ENCODE measurements around the gene PMEPA1. TPM values are rescaled to one million over a fixed set of nuclear protein-coding genes. Genes with fewer than 3 reads are reported as not detected.

PMEPA1 gene
- total and polyA plus RNA-seq, 2 experiments from 2014 or later = 7.3 to 15.4 TPM

DNA sequence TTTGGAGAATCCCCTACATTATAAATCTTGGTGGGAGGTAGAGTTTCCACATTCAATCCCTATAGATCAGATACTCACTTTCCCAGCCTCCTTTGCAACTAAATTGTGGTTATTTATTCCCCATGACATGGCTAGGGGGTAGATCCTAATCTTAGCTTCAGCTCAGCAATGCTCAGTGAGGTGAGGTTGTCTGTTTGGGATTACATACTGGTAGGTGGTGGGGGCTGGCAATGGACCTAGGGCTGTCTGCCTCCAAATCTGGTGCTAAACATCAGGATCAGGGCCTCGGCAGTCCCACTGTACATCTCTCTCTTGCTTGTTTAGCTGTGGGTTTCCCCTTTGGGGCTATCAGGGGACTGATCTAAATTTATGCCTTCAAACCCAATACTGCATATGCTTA, 45.8 kb upstream of the PMEPA1 start (continued):
- TF ChIP-seq, protein P1, sequence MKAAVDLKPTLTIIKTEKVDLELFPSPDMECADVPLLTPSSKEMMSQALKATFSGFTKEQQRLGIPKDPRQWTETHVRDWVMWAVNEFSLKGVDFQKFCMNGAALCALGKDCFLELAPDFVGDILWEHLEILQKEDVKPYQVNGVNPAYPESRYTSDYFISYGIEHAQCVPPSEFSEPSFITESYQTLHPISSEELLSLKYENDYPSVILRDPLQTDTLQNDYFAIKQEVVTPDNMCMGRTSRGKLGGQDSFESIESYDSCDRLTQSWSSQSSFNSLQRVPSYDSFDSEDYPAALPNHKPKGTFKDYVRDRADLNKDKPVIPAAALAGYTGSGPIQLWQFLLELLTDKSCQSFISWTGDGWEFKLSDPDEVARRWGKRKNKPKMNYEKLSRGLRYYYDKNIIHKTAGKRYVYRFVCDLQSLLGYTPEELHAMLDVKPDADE (IDR thresholded peaks at IDR 0.05) = no peak
- TF ChIP-seq, protein P2, sequence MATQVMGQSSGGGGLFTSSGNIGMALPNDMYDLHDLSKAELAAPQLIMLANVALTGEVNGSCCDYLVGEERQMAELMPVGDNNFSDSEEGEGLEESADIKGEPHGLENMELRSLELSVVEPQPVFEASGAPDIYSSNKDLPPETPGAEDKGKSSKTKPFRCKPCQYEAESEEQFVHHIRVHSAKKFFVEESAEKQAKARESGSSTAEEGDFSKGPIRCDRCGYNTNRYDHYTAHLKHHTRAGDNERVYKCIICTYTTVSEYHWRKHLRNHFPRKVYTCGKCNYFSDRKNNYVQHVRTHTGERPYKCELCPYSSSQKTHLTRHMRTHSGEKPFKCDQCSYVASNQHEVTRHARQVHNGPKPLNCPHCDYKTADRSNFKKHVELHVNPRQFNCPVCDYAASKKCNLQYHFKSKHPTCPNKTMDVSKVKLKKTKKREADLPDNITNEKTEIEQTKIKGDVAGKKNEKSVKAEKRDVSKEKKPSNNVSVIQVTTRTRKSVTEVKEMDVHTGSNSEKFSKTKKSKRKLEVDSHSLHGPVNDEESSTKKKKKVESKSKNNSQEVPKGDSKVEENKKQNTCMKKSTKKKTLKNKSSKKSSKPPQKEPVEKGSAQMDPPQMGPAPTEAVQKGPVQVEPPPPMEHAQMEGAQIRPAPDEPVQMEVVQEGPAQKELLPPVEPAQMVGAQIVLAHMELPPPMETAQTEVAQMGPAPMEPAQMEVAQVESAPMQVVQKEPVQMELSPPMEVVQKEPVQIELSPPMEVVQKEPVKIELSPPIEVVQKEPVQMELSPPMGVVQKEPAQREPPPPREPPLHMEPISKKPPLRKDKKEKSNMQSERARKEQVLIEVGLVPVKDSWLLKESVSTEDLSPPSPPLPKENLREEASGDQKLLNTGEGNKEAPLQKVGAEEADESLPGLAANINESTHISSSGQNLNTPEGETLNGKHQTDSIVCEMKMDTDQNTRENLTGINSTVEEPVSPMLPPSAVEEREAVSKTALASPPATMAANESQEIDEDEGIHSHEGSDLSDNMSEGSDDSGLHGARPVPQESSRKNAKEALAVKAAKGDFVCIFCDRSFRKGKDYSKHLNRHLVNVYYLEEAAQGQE (IDR thresholded peaks at IDR 0.05; ENCODE audit: unreplicated experiment) = no peak
- no peak for TF ChIP-seq JUNB (IDR thresholded peaks at IDR 0.05; ENCODE audit: unreplicated experiment)
- TF ChIP-seq ZNF331 (CRISPR knock-in tag; IDR thresholded peaks at IDR 0.05; ENCODE audit: low read depth) = no peak
- TF ChIP-seq STAT1 (IDR thresholded peaks at IDR 0.05; ENCODE audit: unreplicated experiment) = no peak

DNA sequence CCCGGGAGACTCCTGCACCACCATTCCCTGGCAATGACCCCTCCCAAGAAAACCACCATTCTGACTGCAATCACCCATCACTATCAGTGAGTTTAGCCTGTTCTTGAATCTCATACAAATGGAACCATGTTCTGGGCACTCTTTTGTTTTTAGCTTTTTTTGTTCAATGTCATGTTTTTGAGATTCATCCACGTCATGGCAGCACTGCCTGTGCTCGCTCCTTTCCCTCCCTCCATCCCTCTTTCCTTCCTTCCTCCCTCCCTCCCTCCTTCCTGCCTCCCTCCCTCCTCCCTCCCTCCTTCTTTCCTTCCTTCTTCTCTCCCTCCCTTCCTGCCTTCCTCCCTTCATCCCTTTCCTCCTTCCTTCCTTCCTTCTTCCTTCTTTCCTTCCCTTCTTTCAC, 44.4 kb upstream of the PMEPA1 start:
- Histone ChIP-seq H3K4me2 (no peak overlapping the region), H3K9me2 (ENCODE audit: insufficient read depth) (no peaks in the 10 kb centered on the region), H3K36me3 (ENCODE audit: insufficient read depth) (no peaks in the 10 kb centered on the region), H3F3A (replicated peaks; ENCODE audit: low read depth) (no peaks in the 10 kb centered on the region), H4K20me1 (replicated peaks; ENCODE audit: insufficient read depth) (no peaks in the 10 kb centered on the region), H3K4me1 (ENCODE audit: insufficient read depth) (peaks cover 3% of the 10 kb centered on the region; the same call in 1 of the 2 replicates), H2AFZ (no peak overlapping the region), H3K27ac (ENCODE audit: low read depth) (no peak overlapping the region), H3K79me2 (replicated peaks; ENCODE audit: insufficient read depth) (no peaks in the 10 kb centered on the region), H3K27me3 (ENCODE audit: insufficient read depth) (no peaks in the 10 kb centered on the region), H3K4me3 (no peak overlapping the region)
- no peak for TF ChIP-seq EZH2phosphoT487 (IDR thresholded peaks at IDR 0.05; ENCODE audit: unreplicated experiment)
- DNase-seq (ENCODE audit: low spot score) (no peak), ATAC-seq (no peak)
- Mint-ChIP-seq H3K27ac (no peak overlapping the region), H3K4me3 (no peak overlapping the region), H3K36me3 (ENCODE audit: low read depth) (no peaks in the 10 kb centered on the region), H3K9me3 (no peaks in the 10 kb centered on the region), H3K4me1 (peaks cover 7% of the 10 kb centered on the region), H3K27me3 (ENCODE audit: insufficient read depth, low read depth, poor library complexity) (peaks cover 6% of the 10 kb centered on the region)

DNA sequence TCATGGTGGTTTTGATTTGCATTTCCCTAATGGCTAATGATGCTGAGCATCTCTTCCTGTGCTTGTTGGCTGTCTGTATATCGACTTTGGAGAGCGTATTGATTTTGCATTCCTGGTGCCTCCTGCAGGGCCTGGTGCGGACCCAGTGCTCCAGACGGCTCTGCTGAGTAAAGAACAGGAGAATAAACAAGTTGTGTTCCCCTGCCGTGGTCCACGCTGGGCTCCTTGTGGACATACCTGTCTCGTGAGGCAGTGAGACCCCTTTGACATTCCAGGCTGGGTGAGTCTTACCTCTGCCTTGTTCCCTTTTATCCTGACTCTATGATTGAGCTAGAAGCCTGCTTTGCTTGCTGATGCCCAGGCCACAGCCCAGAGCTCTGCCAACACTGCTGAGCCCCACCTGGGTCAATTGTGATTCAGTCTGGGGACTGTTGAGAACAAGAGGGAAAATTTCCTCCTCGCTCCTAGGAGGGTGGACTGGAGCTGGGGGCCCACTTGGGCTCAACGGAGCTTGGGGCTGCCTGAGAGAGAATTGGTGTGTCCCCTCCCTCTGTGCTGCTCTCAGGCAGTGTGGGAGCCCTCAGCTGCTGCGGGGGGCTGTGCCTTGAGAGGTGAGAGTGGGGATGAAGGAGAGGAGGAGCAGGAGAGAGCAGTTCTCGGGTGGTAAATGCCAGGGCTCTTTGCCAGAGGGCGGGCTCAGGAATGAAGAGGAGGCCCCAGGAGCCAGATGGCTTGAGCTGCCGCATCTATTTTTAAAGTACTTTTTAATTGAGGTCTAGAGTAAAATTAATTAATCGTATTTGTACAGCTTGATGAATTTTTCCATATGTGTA, 43.7 kb upstream of the PMEPA1 start:
- H3K79me2 ChIP-seq (replicated peaks; ENCODE audit: insufficient read depth) = no peaks in the 10 kb centered on the region
- no peak; the same call in 2 of the 3 replicates for ATAC-seq
- H3K4me1 ChIP-seq (ENCODE audit: insufficient read depth) = peaks cover 3% of the 10 kb centered on the region; the same call in 1 of the 2 replicates
- no peak overlapping the region for H3K27ac ChIP-seq (ENCODE audit: low read depth)
- no peaks in the 10 kb centered on the region for H3K36me3 Mint-ChIP-seq (ENCODE audit: low read depth)
- H3K36me3 ChIP-seq (ENCODE audit: insufficient read depth) = no peaks in the 10 kb centered on the region
- H4K20me1 ChIP-seq (replicated peaks; ENCODE audit: insufficient read depth) = no peaks in the 10 kb centered on the region
- no peak for DNase-seq (ENCODE audit: low spot score)
- H3F3A ChIP-seq (replicated peaks; ENCODE audit: low read depth) = no peaks in the 10 kb centered on the region
- peaks cover 9% of the 10 kb centered on the region for H3K4me1 Mint-ChIP-seq
- H3K9me2 ChIP-seq (ENCODE audit: insufficient read depth) = no peaks in the 10 kb centered on the region
- no peak overlapping the region for H3K4me3 ChIP-seq
- H3K27ac Mint-ChIP-seq = no peak overlapping the region
- H2AFZ ChIP-seq = no peak overlapping the region
- H3K4me3 Mint-ChIP-seq = no peak overlapping the region
- H3K9me3 Mint-ChIP-seq = no peaks in the 10 kb centered on the region
- peaks cover 6% of the 10 kb centered on the region for H3K27me3 Mint-ChIP-seq (ENCODE audit: insufficient read depth, low read depth, poor library complexity)
- no peak overlapping the region for H3K4me2 ChIP-seq
- no peaks in the 10 kb centered on the region for H3K27me3 ChIP-seq (ENCODE audit: insufficient read depth)
- TF ChIP-seq ZNF114 (CRISPR knock-in tag; IDR thresholded peaks at IDR 0.05) = no peak
- TF ChIP-seq, protein P3, sequence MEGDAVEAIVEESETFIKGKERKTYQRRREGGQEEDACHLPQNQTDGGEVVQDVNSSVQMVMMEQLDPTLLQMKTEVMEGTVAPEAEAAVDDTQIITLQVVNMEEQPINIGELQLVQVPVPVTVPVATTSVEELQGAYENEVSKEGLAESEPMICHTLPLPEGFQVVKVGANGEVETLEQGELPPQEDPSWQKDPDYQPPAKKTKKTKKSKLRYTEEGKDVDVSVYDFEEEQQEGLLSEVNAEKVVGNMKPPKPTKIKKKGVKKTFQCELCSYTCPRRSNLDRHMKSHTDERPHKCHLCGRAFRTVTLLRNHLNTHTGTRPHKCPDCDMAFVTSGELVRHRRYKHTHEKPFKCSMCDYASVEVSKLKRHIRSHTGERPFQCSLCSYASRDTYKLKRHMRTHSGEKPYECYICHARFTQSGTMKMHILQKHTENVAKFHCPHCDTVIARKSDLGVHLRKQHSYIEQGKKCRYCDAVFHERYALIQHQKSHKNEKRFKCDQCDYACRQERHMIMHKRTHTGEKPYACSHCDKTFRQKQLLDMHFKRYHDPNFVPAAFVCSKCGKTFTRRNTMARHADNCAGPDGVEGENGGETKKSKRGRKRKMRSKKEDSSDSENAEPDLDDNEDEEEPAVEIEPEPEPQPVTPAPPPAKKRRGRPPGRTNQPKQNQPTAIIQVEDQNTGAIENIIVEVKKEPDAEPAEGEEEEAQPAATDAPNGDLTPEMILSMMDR (conservative IDR thresholded peaks at IDR 0.05; ENCODE audit: low read depth in 2 of 2) = no peak

All from GM23338 (cell line).